ENCODE measurements around the gene A2M.

DNA sequence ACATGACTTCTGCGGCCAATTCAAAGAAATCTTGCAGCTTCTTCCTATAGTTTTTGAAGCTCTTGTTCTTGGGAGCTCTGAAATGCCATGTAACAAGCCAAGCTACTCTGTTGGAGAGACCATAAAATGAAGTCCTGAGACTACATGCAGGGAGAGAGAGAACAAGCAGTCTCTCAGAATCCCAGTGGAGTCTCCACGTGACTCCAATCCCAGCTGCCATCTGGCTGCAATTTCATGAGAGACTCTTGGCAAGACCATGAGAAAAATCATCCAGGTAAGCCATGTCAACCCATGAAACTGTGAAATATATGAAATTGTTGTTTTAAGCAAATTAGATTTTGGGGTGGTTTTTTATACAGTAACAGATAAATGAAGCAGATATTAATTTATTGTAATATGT, 72.0 kb downstream of the A2M start:
- TF ChIP-seq, protein P1, sequence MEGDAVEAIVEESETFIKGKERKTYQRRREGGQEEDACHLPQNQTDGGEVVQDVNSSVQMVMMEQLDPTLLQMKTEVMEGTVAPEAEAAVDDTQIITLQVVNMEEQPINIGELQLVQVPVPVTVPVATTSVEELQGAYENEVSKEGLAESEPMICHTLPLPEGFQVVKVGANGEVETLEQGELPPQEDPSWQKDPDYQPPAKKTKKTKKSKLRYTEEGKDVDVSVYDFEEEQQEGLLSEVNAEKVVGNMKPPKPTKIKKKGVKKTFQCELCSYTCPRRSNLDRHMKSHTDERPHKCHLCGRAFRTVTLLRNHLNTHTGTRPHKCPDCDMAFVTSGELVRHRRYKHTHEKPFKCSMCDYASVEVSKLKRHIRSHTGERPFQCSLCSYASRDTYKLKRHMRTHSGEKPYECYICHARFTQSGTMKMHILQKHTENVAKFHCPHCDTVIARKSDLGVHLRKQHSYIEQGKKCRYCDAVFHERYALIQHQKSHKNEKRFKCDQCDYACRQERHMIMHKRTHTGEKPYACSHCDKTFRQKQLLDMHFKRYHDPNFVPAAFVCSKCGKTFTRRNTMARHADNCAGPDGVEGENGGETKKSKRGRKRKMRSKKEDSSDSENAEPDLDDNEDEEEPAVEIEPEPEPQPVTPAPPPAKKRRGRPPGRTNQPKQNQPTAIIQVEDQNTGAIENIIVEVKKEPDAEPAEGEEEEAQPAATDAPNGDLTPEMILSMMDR (IDR thresholded peaks at IDR 0.05) = no peak
- no peak for TF ChIP-seq POLR2A (IDR thresholded peaks at IDR 0.05)
- no peak for TF ChIP-seq EP300 (IDR thresholded peaks at IDR 0.05; ENCODE audit: low read depth)
- no peak for TF ChIP-seq POLR2AphosphoS5 (IDR thresholded peaks at IDR 0.05)

All from transverse colon (tissue), 4 donors.